K562 (cell line): Measurements from ENCODE around the gene AJM1. TPM values are rescaled to one million over a fixed set of nuclear protein-coding genes. Genes with fewer than 3 reads are reported as not detected.

Source experiments
- ATAC-seq: fragments of 200-7000 bp; cut with Tn5 transposase; 3 replicates; pipeline ENCODE4 v1.9.1; 2020; ENCODE audit warnings: moderate library complexity
- BruUV-seq: library from RNA; stranded (reverse); fragments of 400-500 nt; replicated peaks from 2 replicates; lab custom pipeline; 2021; lab: Mats Ljungman, UMichigan
- CTCF ChIA-PET: fragments of 300-600 bp; formaldehyde crosslinking; extraction: SDS; loops from one replicate; lab custom pipeline; 2021; ENCODE audit warnings: low intra/inter-chr PET ratio; lab: Yijun Ruan, JAX
- POLR2A ChIA-PET: fragments of 300-600, 350-650 bp; sonication (Branson Sonifier 250); formaldehyde crosslinking; extraction: SDS; loops from one replicate; lab custom pipeline; 2021; ENCODE audit warnings: antibody characterized with exemption, inconsistent platforms; lab: Yijun Ruan, JAX
- DNase-seq, 4 experiments: peaks; one replicate each; pipeline versions ENCODE4 v3.0.0 to v3.0.0-alpha.2; 2011 to 2018; ENCODE audit warnings: low spot score in 3 of 4, mixed read lengths in 3 of 4; ENCODE audit errors: extremely low read depth in 1 of 4
- FAIRE-seq: peaks from 2 replicates; lab custom pipeline; 2011; peaks lifted over from hg19 to GRCh38; lab: Jason Lieb, UNC
- H2AFZ ChIP-seq: 2 replicates; pipeline ENCODE4 v1.6.0; 2011; ENCODE audit warnings: low read depth, low read length, control low read depth, inconsistent platforms
- H3K27ac ChIP-seq: fragments of 200-600 bp; 3 replicates; pipeline ENCODE4 v1.8.0; 2011; ENCODE audit warnings: low read depth, mild to moderate bottlenecking, control low read depth, inconsistent platforms, low read length, moderate library complexity, mixed read lengths; ENCODE audit errors: extremely low read depth
- H3K27me3 ChIP-seq, 2 experiments: fragments of 300-600 bp in 1 of 2; 2 replicates in 1 of 2; 3 replicates in 1 of 2; pipeline versions ENCODE4 v1.6.0 to v1.8.0; 2011; ENCODE audit warnings: inconsistent platforms in 2 of 2, low read length in 2 of 2, mild to moderate bottlenecking in 1 of 2, mixed read lengths in 1 of 2, moderate library complexity in 1 of 2; ENCODE audit not compliant: control insufficient read depth in 2 of 2, insufficient read depth in 2 of 2
- H3K36me3 ChIP-seq: fragments of 300-600 bp; 3 replicates; pipeline ENCODE4 v1.8.0; 2011; ENCODE audit warnings: mild to moderate bottlenecking, low read length, inconsistent platforms; ENCODE audit not compliant: control insufficient read depth, insufficient read depth
- H3K4me1 ChIP-seq, 2 experiments: fragments of 200-600 bp in 1 of 2; replicated peaks in 1 of 2; 2 replicates in 1 of 2; 3 replicates in 1 of 2; pipeline versions ENCODE4 v1.5.1 to v1.8.0; 2011; ENCODE audit warnings: inconsistent platforms in 2 of 2, low read length in 2 of 2, mild to moderate bottlenecking in 1 of 2, mixed read lengths in 1 of 2, moderate library complexity in 1 of 2; ENCODE audit not compliant: control insufficient read depth in 2 of 2, insufficient read depth in 2 of 2
- H3K4me2 ChIP-seq: 2 replicates; pipeline ENCODE4 v1.6.1; 2011; ENCODE audit warnings: low read length, control low read depth, inconsistent platforms, mixed read lengths; ENCODE audit not compliant: insufficient read depth
- H3K4me3 ChIP-seq: fragments of 200-600 bp; sonication (generic), shearing (Covaris generic); 2 replicates; pipeline ENCODE4 v1.5.1; 2016; ENCODE audit warnings: control low read depth, inconsistent platforms
- H3K79me2 ChIP-seq: fragments of 200-600 bp; 3 replicates; pipeline ENCODE4 v1.8.0; 2011; ENCODE audit warnings: low read length, inconsistent platforms; ENCODE audit not compliant: control insufficient read depth, insufficient read depth
- H3K9ac ChIP-seq, 2 experiments: 2 replicates each; pipeline versions ENCODE4 v1.6.0 to v1.6.1; 2011; ENCODE audit warnings: low read depth in 2 of 2, low read length in 2 of 2, control low read depth in 1 of 2, inconsistent platforms in 1 of 2, mild to moderate bottlenecking in 1 of 2, mixed read lengths in 1 of 2; ENCODE audit not compliant: insufficient read depth in 1 of 2
- H3K9me1 ChIP-seq: one replicate; pipeline ENCODE4 v1.6.0; 2011; ENCODE audit warnings: inconsistent platforms, mild to moderate bottlenecking, low read length, moderate library complexity; ENCODE audit not compliant: control insufficient read depth, insufficient read depth
- H3K9me3 ChIP-seq: replicated peaks from 2 replicates; pipeline ENCODE4 v1.5.1; 2011; ENCODE audit warnings: low read depth, low read length, inconsistent platforms; ENCODE audit not compliant: control insufficient read depth, insufficient read depth
- H4K20me1 ChIP-seq: replicated peaks from 2 replicates; pipeline ENCODE4 v1.6.1; 2011; ENCODE audit warnings: low read length, inconsistent platforms, mixed read lengths; ENCODE audit not compliant: control insufficient read depth, insufficient read depth
- ETV6 ChIP-seq, 3 experiments: fragments of 150-350 bp in 1 of 3; sonication (generic) in 1 of 3; formaldehyde crosslinking in 1 of 3; IDR thresholded peaks; 2 replicates each; pipeline versions ENCODE4 v1.6.1 to v1.8.0; 2014 to 2022; ENCODE audit warnings: borderline replicate concordance in 2 of 3, low read depth in 2 of 3, antibody characterized with exemption in 1 of 3, low read length in 1 of 3, mild to moderate bottlenecking in 1 of 3, missing genetic modification reagents in 1 of 3
- FOXP1 ChIP-seq: sonication (generic); formaldehyde crosslinking; IDR thresholded peaks from 2 replicates; pipeline ENCODE4 v1.8.0; 2022; ENCODE audit warnings: mild to moderate bottlenecking, missing genetic modification reagents
- GABPA ChIP-seq: fragments of 200-800 bp; sonication (Bioruptor generic); conservative IDR thresholded peaks from 2 replicates; pipeline ENCODE4 v1.6.1; 2016; ENCODE audit warnings: low read depth, missing genetic modification characterization, missing compliant biosample characterization
- IRF2 ChIP-seq: sonication (generic); formaldehyde crosslinking; IDR thresholded peaks from 2 replicates; pipeline ENCODE4 v1.8.1; 2022; ENCODE audit warnings: mild to moderate bottlenecking, missing genetic modification reagents
- LCOR ChIP-seq: sonication (generic); formaldehyde crosslinking; IDR thresholded peaks from 2 replicates; pipeline ENCODE4 v1.8.0; 2022; ENCODE audit warnings: mild to moderate bottlenecking, missing genetic modification reagents
- MEF2D ChIP-seq: conservative IDR thresholded peaks from 2 replicates; pipeline ENCODE4 v1.6.1; 2016; ENCODE audit warnings: low read depth, missing genetic modification characterization, missing compliant biosample characterization
- MYBL2 ChIP-seq, 2 experiments: fragments of 450-650 bp in 1 of 2; sonication (generic) in 1 of 2; formaldehyde crosslinking in 1 of 2; IDR thresholded peaks; 2 replicates each; pipeline versions ENCODE4 v1.6.1 to v1.8.1; 2017 to 2022; ENCODE audit warnings: borderline replicate concordance in 1 of 2, inconsistent platforms in 1 of 2, low read depth in 1 of 2, mild to moderate bottlenecking in 1 of 2, missing genetic modification reagents in 1 of 2, moderate library complexity in 1 of 2
- NEUROD1 ChIP-seq: fragments of 150-350 bp; IDR thresholded peaks from 2 replicates; pipeline ENCODE4 v1.6.1; 2014; ENCODE audit warnings: borderline replicate concordance, low read length, low read depth; ENCODE audit not compliant: partially characterized antibody
- PTTG1 ChIP-seq: fragments of 450-650 bp; IDR thresholded peaks from 2 replicates; pipeline ENCODE4 v1.6.1; 2016; ENCODE audit warnings: low read depth, mild to moderate bottlenecking, missing genetic modification characterization, missing compliant biosample characterization
- TCF7 ChIP-seq: sonication (generic); IDR thresholded peaks from 2 replicates; pipeline ENCODE4 v1.6.1; 2016; ENCODE audit warnings: antibody characterized with exemption, borderline replicate concordance
- TCF7L2 ChIP-seq: fragments of 150-350 bp; IDR thresholded peaks from 2 replicates; pipeline ENCODE4 v1.6.1; 2016; ENCODE audit warnings: low read depth, mild to moderate bottlenecking, low read length, moderate library complexity
- ZNF584 ChIP-seq: fragments of 200-800 bp; sonication (Bioruptor generic); IDR thresholded peaks from 2 replicates; pipeline ENCODE4 v1.6.1; 2016; ENCODE audit warnings: low read depth, mild to moderate bottlenecking, missing genetic modification characterization, missing compliant biosample characterization
- ZNF780A ChIP-seq: fragments of 250-450 bp; sonication (Bioruptor Pico); IDR thresholded peaks from 2 replicates; pipeline ENCODE4 v1.5.0; 2021; ENCODE audit warnings: mild to moderate bottlenecking
- WGBS: fragments of 100-300 bp; shearing (Covaris generic); methylation state at CpG from one replicate; pipeline ENCODE4 v1.1.6; 2016; ENCODE audit warnings: low coverage, mixed read lengths; ENCODE audit not compliant: insufficient coverage; ENCODE audit errors: missing lambda C conversion rate; 5-methylcytosine and 5-hydroxymethylcytosine counted together
- in situ Hi-C: fragments of 300-500 bp; cut with MboI; formaldehyde crosslinking; loops from 4 replicates; pipeline ENCODE4 v1.15.0; 2018; ENCODE audit warnings: inconsistent platforms, mixed read lengths
- intact Hi-C: fragments of 100-400 bp; cut with micrococcal nuclease; formaldehyde crosslinking; loops from 2 replicates; pipeline ENCODE4 v1.14.2; 2022
- polyA plus RNA-seq, 8 experiments: library from polyadenylated mRNA; depleted of rRNA in 4 of 8; stranded (reverse) in 5 of 8; unstranded in 3 of 8; fragments of >200 nt; fragmentation: Nextera tagmentation in 2 of 8; fragmentation: Illumina TruSeq in 1 of 8; extraction: Ambion mirVana in 2 of 8; extraction: Trizol in 1 of 8; gene quantifications; 2 replicates each; pipeline versions ENCODE4 v1.2.1 to v1.2.3, GENCODE V29; 2011 to 2014; ENCODE audit warnings: inconsistent platforms in 1 of 8, missing spikeins in 1 of 8
- total RNA-seq, 7 experiments: library from RNA; depleted of rRNA in 6 of 7; stranded (reverse); fragments of >200 nt in 6 of 7; fragmentation: Illumina TruSeq in 2 of 7; extraction: Trizol in 2 of 7; gene quantifications; 2 replicates each; pipeline versions ENCODE4 v1.2.1 to v1.2.3, GENCODE V29; 2011 to 2021; ENCODE audit warnings: low replicate concordance in 1 of 7
- TF ChIP-seq, protein P1 (sequence below): fragments of 450-650 bp; IDR thresholded peaks from 2 replicates; pipeline ENCODE4 v1.6.1; 2018; ENCODE audit warnings: mild to moderate bottlenecking, low read depth; ENCODE audit not compliant: partially characterized antibody
- TF ChIP-seq, protein P2 (sequence below): sonication (generic); formaldehyde crosslinking; IDR thresholded peaks from 2 replicates; pipeline ENCODE4 v1.9.0; 2022; ENCODE audit warnings: mild to moderate bottlenecking, missing genetic modification reagents

Gene AJM1
- total and polyA plus RNA-seq, 9 of the 15 experiments (the other 6 are each of a cell fraction or from before 2014, with no cell fraction given) = 0.01 to 3.7 (median 0.65) TPM; not detected in 1

DNA sequence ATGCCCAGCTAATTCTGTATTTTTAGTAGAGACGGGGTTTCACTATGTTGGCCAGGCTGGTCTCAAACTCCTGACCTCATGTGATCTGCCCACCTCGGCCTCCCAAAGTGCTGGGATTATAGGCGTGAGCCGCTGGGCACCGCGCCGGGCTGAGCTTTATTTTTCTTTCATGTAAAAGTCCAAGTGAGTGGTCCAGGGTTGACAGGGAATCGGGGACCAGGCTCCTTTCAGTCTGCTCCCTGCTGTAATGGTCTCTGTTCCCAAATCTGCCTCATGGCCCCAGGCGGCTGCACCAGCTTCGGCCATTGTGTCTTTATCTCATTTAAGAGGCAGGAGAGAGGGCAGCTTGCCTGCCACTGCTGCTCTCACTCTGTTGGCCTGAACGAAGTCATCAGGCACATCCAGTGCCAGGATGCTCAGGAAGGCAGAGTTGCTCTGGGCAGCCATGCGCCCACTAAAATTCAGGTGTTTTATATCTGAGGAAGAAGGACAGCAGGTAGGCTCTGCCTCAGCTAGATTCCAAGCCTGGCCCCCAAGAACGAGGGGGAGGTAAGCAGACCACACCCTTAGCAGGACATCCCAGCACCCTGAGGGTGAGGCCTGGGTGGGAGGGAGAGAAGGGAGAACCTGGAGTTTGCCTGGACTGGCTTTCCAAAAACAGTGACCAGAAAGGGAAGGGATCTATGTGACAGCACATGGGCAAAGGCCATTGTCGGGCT lies 47.8 kb upstream of the AJM1 start:
- Histone ChIP-seq H4K20me1 (peaks cover 5% of the 10 kb centered on the region; the same call in 1 of the 2 replicates), H3K27me3 (no peaks in the 10 kb centered on the region), H3K9me1 (peaks cover 4% of the 10 kb centered on the region), H2AFZ (no peak overlapping the region), H3K4me2 (no peak overlapping the region), H3K27ac (no peak overlapping the region), H3K9ac (peak overlapping the region in 1 of 2 experiments; percentile 82; a peak in 2 of 4 replicates), H3K4me1 (peaks cover 54 to 66% of the 10 kb centered on the region in 2 experiments), H3K36me3 (peaks cover 18% of the 10 kb centered on the region; the same call in 1 of the 3 replicates), H3K79me2 (peaks cover 19% of the 10 kb centered on the region), H3K4me3 (no peak overlapping the region), H3K9me3 (no peaks in the 10 kb centered on the region)
- DNase-seq = no peak
- WGBS = 75% methylated on average over 14 of the region's 14 CpGs
- BruUV-seq = no TSS peak
- in situ Hi-C loops = loop anchor here (25.0 kb wide), 1 partner anchor 443 kb away; the partner anchor contains the start of genes CYSRT1, RNF224, SLC34A3 and TUBB4B
- peak; percentile 11 for FAIRE-seq
- intact Hi-C loops = no loop called here
- ATAC-seq = no peak
- TF ChIP-seq, protein P1, sequence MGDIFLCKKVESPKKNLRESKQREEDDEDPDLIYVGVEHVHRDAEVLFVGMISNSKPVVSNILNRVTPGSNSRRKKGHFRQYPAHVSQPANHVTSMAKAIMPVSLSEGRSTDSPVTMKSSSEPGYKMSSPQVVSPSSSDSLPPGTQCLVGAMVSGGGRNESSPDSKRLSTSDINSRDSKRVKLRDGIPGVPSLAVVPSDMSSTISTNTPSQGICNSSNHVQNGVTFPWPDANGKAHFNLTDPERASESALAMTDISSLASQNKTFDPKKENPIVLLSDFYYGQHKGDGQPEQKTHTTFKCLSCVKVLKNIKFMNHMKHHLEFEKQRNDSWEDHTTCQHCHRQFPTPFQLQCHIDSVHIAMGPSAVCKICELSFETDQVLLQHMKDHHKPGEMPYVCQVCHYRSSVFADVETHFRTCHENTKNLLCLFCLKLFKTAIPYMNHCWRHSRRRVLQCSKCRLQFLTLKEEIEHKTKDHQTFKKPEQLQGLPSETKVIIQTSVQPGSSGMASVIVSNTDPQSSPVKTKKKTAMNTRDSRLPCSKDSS = no peak
- TF ChIP-seq ZNF780A = no peak
- TF ChIP-seq GABPA = no peak
- no peak for TF ChIP-seq MYBL2 (IDR thresholded peaks at IDR 0.05; ENCODE audit: low read depth)
- TF ChIP-seq MYBL2 (CRISPR knock-in tag; IDR thresholded peaks at IDR 0.05; ENCODE audit: borderline replicate concordance) = no peak
- no peak for TF ChIP-seq TCF7
- no peak for TF ChIP-seq MEF2D
- no peak for TF ChIP-seq ETV6 (IDR thresholded peaks at IDR 0.05; ENCODE audit: borderline replicate concordance in 1 of 2, low read depth in 2 of 2, low read length in 1 of 2)
- no peak for TF ChIP-seq ETV6 (CRISPR knock-in tag; IDR thresholded peaks at IDR 0.05; ENCODE audit: borderline replicate concordance)
- no peak for TF ChIP-seq NEUROD1
- no peak for TF ChIP-seq IRF2 (CRISPR knock-in tag)
- TF ChIP-seq FOXP1 (CRISPR knock-in tag) = no peak
- TF ChIP-seq PTTG1 (tag) = no peak
- no peak for TF ChIP-seq TCF7L2
- no peak for TF ChIP-seq LCOR (CRISPR knock-in tag)
- TF ChIP-seq, protein P2, sequence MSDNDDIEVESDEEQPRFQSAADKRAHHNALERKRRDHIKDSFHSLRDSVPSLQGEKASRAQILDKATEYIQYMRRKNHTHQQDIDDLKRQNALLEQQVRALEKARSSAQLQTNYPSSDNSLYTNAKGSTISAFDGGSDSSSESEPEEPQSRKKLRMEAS (CRISPR knock-in tag) = no peak
- no peak for TF ChIP-seq ZNF584 (CRISPR knock-in tag)
- ChIA-PET POLR2A (interaction anchor here (0.6 to 2.8 kb wide), 4 partner anchors 8 to 384 kb away, joined by 3 to 14 read pairs (median 5); partner anchors contain the start of gene RABL6), CTCF (no interaction called here)
